Stomach (tissue), 4 donors: ENCODE data around the gene RASAL2.

ENCODE experiments used
- CTCF ChIP-seq, 7 experiments: fragments of 450-650 bp in 4 of 7; fragments of 200-600 bp in 3 of 7; sonication (generic) in 3 of 7; IDR thresholded peaks; one replicate each; pipeline ENCODE4 v1.5.1; 2016 to 2019; ENCODE audit warnings: antibody characterized with exemption in 7 of 7, control low read depth in 2 of 7, mild to moderate bottlenecking in 1 of 7
- EP300 ChIP-seq: sonication (generic); formaldehyde crosslinking; IDR thresholded peaks from one replicate; pipeline ENCODE4 v1.6.1; 2017; ENCODE audit warnings: antibody characterized with exemption
- POLR2A ChIP-seq, 4 donors: fragments of 450-650 bp; IDR thresholded peaks; one replicate each; pipeline ENCODE4 v1.6.1; 2016; ENCODE audit warnings: antibody characterized with exemption in 4 of 4, control low read depth in 2 of 4, mild to moderate bottlenecking in 1 of 4, moderate library complexity in 1 of 4
- POLR2AphosphoS5 ChIP-seq, 3 donors: sonication (generic); formaldehyde crosslinking; IDR thresholded peaks; one replicate each; pipeline ENCODE4 v1.6.1; 2016; ENCODE audit warnings: antibody characterized with exemption in 3 of 3

GRCh38 chr1:178133239-178133989, 39.5 kb downstream of the RASAL2 start:
- TF ChIP-seq CTCF (IDR thresholded peaks at IDR 0.05): no peak
- TF ChIP-seq POLR2AphosphoS5 (IDR thresholded peaks at IDR 0.05): no peak
- TF ChIP-seq POLR2A (IDR thresholded peaks at IDR 0.05): no peak
- TF ChIP-seq EP300: no peak
